Measurements from ENCODE around the gene RNASEH2C. TPM values are rescaled to one million over a fixed set of nuclear protein-coding genes. Genes with fewer than 3 reads are reported as not detected.

RNASEH2C gene
- total and polyA plus RNA-seq, 2 experiments from 2014 or later = 26.4 to 78.7 TPM

- Histone ChIP-seq H3K4me1 (ENCODE audit: insufficient read depth) (no peaks in the 10 kb centered on the region), H3K79me2 (no peaks in the 10 kb centered on the region), H3K27ac (no peak overlapping the region), H3K9me2 (replicated peaks; ENCODE audit: insufficient read depth) (no peaks in the 10 kb centered on the region), H3K36me3 (replicated peaks; ENCODE audit: insufficient read depth, low read depth) (no peaks in the 10 kb centered on the region), H2AFZ (no peak overlapping the region), H3K9me3 (ENCODE audit: low read depth) (no peaks in the 10 kb centered on the region), H3K4me2 (no peak overlapping the region), H3K27me3 (no peaks in the 10 kb centered on the region), H4K20me1 (ENCODE audit: insufficient read depth, poor library complexity, severe bottlenecking) (no peaks in the 10 kb centered on the region), H3K4me3 (no peak overlapping the region)
- no peak for DNase-seq (ENCODE audit: low spot score)
- 73% methylated on average over 7 of the region's 7 CpGs for WGBS (ENCODE audit: low lambda C conversion rate, missing lambda C conversion rate)
- no peak for TF ChIP-seq EZH2phosphoT487 (IDR thresholded peaks at IDR 0.05; ENCODE audit: low read depth, severe bottlenecking, unreplicated experiment)
- TF ChIP-seq, protein P1, sequence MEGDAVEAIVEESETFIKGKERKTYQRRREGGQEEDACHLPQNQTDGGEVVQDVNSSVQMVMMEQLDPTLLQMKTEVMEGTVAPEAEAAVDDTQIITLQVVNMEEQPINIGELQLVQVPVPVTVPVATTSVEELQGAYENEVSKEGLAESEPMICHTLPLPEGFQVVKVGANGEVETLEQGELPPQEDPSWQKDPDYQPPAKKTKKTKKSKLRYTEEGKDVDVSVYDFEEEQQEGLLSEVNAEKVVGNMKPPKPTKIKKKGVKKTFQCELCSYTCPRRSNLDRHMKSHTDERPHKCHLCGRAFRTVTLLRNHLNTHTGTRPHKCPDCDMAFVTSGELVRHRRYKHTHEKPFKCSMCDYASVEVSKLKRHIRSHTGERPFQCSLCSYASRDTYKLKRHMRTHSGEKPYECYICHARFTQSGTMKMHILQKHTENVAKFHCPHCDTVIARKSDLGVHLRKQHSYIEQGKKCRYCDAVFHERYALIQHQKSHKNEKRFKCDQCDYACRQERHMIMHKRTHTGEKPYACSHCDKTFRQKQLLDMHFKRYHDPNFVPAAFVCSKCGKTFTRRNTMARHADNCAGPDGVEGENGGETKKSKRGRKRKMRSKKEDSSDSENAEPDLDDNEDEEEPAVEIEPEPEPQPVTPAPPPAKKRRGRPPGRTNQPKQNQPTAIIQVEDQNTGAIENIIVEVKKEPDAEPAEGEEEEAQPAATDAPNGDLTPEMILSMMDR (IDR thresholded peaks at IDR 0.05; ENCODE audit: poor library complexity) = no peak
- TF ChIP-seq EZH2 (IDR thresholded peaks at IDR 0.05; ENCODE audit: borderline replicate concordance) = no peak
Observed at GRCh38 chr11:65699306-65699705, 21.3 kb downstream of the RNASEH2C start.

DNA sequence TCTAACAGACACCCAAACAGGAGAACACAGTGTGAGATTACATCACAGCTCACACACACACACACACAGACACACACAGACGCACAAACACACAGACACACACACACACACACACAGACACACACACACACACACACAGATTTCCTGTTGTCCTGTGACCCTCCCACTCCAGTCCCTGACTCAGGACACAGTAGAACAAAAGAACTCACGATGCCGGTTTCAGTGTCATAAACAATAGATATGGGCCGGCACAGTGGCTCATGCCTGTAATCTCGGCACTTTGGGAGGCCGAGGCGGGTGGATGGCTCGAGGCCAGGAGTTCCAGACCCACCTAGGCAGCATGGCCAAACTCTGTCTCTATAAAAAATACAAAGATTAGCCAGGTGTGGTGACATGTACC is 22.4 kb downstream of the RNASEH2C start:
- H3K27me3 ChIP-seq = no peaks in the 10 kb centered on the region
- no peak overlapping the region for H3K27ac ChIP-seq
- no peaks in the 10 kb centered on the region for H3K9me2 ChIP-seq (replicated peaks; ENCODE audit: insufficient read depth)
- H3K4me2 ChIP-seq = no peak overlapping the region
- DNase-seq (ENCODE audit: low spot score) = no peak
- H3K36me3 ChIP-seq (replicated peaks; ENCODE audit: insufficient read depth, low read depth) = no peaks in the 10 kb centered on the region
- no peaks in the 10 kb centered on the region for H3K4me1 ChIP-seq (ENCODE audit: insufficient read depth)
- no peaks in the 10 kb centered on the region for H4K20me1 ChIP-seq (ENCODE audit: insufficient read depth, poor library complexity, severe bottlenecking)
- H3K9me3 ChIP-seq (ENCODE audit: low read depth) = no peaks in the 10 kb centered on the region
- H3K4me3 ChIP-seq = no peak overlapping the region
- H3K79me2 ChIP-seq = no peaks in the 10 kb centered on the region
- H2AFZ ChIP-seq = no peak overlapping the region
- 67% methylated on average over 8 of the region's 8 CpGs for WGBS (ENCODE audit: low lambda C conversion rate, missing lambda C conversion rate)
- TF ChIP-seq EZH2 (IDR thresholded peaks at IDR 0.05; ENCODE audit: borderline replicate concordance) = no peak
- TF ChIP-seq, protein P1 (IDR thresholded peaks at IDR 0.05; ENCODE audit: poor library complexity) = no peak
- no peak for TF ChIP-seq EZH2phosphoT487 (IDR thresholded peaks at IDR 0.05; ENCODE audit: low read depth, severe bottlenecking, unreplicated experiment)

GRCh38 chr11:65696802-65697552 is 23.6 kb downstream of the RNASEH2C start:
- 93% methylated on average over 5 of the region's 5 CpGs for WGBS (ENCODE audit: low lambda C conversion rate, missing lambda C conversion rate)
- TF ChIP-seq EZH2 (IDR thresholded peaks at IDR 0.05; ENCODE audit: borderline replicate concordance) (no peak), EZH2phosphoT487 (IDR thresholded peaks at IDR 0.05; ENCODE audit: low read depth, severe bottlenecking, unreplicated experiment) (no peak)
- TF ChIP-seq, protein P1 (IDR thresholded peaks at IDR 0.05; ENCODE audit: poor library complexity) = no peak
- H3K4me3 ChIP-seq = no peak overlapping the region

More at GRCh38 chr11:65696802-65697552, 23.6 kb downstream of the RNASEH2C start:
- Histone ChIP-seq H3K4me1 (ENCODE audit: insufficient read depth) (no peaks in the 10 kb centered on the region), H3K27ac (no peak overlapping the region), H3K9me2 (replicated peaks; ENCODE audit: insufficient read depth) (no peaks in the 10 kb centered on the region), H4K20me1 (ENCODE audit: insufficient read depth, poor library complexity, severe bottlenecking) (no peaks in the 10 kb centered on the region), H3K9me3 (ENCODE audit: low read depth) (no peaks in the 10 kb centered on the region), H3K79me2 (no peaks in the 10 kb centered on the region), H3K27me3 (no peaks in the 10 kb centered on the region), H3K36me3 (replicated peaks; ENCODE audit: insufficient read depth, low read depth) (no peaks in the 10 kb centered on the region), H3K4me2 (no peak overlapping the region), H2AFZ (no peak overlapping the region)
- DNase-seq (ENCODE audit: low spot score) = no peak

All from hepatocyte (in vitro differentiated cells).